Activated CD8-positive, alpha-beta memory T cell treated with anti-CD3 and anti-CD28 coated beads for 24 hours (primary cell): ENCODE measurements around the gene AUH.
"Not testable (repeated sequence)": the region's sequence is repeated elsewhere in the genome, so short reads cannot be mapped to it uniquely, and the experiment has no call there.

ENCODE experiments used
- DNase-seq: peaks from one replicate; pipeline ENCODE4 v3.0.0-alpha.2; 2020

Gene AUH

DNA sequence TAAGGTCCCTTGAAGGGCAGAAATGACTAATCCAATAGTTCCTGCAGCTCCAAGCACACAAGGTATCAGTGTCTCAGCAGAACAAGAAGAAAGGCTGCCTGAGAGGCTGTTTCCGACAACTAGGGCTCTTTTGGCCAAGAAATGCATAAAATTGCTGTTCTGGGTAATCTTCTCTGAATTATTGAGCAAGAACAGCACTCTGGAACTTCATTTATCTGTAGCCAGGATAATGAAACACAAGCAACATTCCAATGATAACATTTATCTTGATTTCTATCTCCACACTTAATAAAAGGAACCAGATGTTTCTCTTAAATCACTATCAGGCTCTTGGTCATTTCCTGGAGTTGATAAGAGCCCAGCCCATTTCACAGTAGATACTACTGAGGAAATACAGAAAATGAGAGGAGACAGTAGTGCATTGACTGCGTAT lies 17.0 kb upstream of the AUH start:
- no peak for DNase-seq

DNA sequence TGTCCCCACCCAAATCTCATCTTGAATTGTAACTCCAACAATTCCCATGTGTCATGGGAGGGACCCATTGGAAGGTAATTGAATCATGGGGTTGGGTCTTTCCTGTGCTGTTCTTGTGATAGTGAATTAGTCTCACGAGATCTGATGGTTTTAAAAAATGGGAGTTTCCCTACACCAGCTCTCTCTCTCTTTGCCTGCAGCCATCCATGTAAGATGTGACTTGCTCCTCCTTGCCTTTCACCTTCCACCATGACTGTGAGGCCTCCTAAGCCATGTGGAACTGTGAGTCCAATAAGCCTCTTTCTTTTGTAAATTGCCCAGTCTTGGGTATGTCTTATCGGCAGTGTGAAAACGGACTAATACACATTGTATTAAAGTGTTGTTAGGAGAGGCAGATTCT lies 16.3 kb upstream of the AUH start:
- not testable (repeated sequence) for DNase-seq

DNA sequence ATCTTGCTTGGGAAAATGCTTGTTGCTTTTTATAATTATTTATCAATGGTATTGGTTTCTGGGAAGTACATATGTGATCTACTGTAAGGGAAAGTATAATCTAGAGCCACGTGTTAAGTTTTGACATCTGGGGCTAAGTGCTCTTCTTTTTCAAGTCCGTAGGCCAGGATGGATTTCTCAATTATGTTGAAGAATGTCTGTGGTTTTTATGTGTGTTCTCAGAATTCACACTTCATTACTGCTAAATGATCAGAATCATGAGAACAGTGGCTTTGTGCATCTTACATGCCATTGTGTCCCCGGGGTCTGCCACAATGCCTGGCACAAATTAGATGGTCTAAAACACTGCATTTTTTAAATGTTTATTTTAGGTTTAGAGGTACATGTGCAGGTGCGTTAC lies 14.5 kb upstream of the AUH start:
- DNase-seq, result no peak

DNA sequence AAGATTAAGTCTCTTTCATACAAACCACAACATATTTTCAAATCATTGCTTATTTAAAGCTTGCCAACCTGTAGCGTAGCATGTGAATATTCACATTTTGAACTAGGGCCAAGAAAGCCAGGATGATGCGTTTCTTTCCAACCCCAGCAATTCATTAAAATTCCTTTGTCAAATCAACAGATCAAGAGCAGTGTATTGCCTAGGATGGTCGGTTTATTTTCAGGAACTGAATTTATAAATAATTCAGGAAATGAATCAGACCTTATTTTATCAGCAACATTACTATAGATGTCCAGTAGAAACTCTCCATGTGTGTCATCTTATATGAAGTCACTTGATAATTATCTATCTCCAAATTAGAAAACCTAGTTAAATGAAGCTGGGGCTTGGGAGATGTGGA lies 13.2 kb upstream of the AUH start:
- DNase-seq, result no peak

DNA sequence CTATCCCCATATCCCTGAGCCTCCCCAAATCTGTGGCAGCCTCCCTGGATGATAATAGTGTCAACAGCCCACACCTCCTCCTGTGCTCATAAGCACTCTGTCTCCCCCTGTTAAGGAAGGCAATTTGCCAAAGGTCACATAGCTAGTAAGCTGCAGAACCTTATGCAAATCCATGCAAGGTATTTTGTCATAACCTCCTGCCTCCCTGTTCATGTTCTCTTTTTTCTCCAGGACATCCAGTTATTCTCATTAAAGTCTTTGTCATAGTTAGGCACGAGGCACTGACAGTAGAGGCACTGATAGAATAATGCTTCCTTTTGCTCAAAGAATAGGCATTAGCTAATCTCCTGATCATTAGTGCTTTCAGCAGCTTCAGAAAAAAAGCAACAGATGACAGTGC lies 10.2 kb upstream of the AUH start:
- no peak for DNase-seq

DNA sequence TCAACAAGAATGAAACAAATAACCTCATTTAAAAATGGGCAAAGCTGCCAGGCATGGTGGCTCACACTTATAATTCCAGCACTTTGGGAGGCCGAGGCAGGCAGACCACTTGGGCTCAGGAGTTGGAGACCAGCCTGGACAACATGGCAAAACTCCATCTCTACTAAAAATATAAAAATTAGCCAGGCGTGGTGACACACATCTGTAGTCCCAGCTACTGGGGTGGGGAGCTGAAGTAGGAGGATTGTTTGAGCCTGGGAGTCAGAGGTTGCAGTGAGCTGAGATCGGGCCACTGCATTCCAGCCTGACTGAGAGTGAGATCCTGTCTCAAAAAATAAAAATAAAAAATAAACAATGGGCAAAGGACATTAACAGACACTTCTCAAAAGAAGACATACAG lies 8.3 kb upstream of the AUH start:
- not testable (repeated sequence) for DNase-seq

DNA sequence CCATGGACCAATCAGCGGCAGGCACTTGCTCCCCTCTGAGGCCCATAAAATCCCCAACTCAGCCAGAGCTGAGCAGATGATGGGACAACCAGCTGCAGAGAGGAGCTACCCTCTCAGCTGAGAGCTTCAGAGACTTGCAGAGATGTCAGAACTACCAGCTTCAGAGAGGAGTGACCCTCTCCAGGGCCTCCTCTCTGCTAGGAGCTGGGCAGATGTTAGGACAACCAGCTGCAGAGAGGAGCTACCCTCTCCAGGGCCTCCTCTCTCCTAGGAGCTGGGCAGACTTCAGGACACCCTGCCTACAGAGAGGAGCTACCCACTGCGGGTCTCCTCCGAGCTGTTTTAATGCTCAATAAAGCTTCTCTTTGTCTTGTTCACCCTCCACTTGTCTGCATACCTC lies 3.0 kb upstream of the AUH start:
- no peak for DNase-seq

DNA sequence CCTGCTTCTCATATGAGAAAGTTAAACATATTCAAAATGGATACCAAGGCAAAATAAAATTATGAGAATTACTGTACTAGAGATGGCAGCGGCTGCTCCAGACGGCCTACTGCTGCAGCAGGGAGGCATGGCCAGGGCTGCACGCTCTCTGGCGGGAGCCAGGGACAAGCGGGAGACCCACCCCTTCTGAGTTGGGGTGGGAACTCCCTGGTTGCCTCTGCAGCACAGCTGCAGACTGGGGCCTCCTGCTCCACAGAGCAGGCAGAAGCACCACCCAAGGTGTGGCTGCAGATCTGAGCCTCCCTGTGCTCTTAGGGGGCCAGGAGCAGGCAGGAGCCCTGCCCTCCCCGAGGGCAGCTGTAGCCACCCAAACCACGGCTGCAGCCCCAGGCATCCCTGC lies 2.3 kb upstream of the AUH start:
- no peak for DNase-seq

DNA sequence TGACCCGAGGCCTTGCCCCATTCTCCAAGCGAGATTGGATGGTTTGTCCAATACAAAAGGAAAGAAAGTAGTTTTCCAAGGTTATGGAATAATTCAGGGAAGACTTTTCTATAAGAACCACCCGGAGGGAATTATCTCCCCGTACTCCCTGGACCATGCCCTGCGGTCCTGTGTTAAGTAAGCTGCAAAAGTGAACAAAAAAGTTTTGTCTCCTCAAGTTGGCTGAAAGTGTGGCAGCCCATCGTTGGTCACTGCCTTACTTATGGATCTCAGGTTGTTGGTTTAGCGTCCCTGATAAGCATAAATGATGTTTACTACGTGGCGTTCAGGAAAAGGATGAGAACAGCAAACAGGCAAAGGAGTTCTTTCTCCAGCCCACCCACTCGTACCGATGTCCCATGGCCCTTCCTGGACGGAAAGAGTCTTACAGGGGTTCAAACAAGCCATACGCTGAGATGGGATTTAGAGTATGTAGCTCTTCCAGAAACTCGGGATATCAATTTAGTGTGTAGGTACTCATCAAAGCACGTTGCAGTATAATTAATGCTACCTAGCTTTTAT lies 413 bp upstream of the AUH start:
- peak; percentile 63 for DNase-seq

DNA sequence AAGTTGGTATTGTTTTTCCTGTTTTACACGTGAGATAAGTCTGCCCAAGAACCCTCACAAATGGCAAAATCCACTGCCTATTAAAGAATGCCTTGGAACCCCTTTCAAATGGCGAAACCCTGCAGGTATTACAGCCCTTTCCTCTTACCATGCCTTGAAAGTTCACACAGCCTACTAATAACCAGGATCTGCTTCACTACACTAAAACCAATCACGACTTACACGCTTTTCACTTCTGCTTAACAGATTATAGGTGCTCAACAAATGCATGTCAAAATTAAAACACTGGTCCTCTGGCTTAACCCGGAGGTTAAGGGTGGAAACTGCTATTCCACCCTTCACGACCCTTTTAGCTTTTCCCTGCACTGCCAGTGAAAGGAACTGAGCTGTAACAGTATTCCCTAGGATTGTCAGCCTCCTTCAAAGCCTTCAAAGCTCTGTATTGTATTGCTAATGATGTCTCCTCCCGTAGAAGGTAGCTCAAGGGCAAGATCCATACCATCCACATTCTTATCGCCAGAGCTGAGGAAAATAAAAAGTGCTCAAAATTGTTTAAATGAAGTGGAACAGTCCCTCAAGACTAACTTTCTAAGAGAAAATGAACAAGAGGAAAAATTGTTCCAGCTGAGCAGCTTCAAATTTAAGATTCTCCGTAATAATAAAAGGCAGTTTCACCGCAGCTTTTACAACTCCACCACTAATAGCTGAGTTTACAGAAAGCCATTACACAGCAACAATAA lies 997 bp downstream of the AUH start:
- DNase-seq, result no peak

DNA sequence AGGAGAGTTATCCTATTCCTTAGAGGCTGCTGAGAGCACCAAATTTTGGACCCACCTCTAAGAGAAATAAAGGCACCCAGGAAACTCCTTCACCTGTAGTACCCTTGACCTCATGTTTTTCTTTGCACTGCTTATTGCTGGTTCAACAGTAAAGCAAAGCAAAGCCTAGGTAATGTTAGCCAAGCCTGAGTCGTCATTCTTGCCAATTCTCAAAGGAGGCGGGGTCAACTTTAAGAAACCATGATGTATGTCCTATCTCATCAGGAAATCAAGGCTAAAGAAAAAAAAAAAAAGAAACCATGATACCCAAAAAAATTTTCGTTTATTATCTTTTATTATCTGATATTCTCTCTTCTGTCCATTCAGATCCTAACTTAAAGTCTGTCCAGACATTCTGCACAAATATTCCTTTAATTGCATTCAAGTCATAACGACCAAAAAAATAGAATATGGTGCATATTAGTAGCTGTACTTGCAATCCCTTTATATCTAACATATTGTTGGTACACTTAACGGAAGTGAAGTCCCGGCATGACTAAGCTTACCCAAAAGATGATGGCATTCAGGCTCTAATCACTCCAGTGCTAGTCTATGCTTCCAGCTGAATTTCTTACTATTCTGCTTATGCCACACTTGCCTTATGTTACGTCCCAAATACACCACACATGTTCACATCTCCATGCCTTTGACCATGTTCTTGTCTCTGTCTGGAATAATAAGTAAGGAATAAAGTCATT lies 1.8 kb downstream of the AUH start:
- no peak for DNase-seq

DNA sequence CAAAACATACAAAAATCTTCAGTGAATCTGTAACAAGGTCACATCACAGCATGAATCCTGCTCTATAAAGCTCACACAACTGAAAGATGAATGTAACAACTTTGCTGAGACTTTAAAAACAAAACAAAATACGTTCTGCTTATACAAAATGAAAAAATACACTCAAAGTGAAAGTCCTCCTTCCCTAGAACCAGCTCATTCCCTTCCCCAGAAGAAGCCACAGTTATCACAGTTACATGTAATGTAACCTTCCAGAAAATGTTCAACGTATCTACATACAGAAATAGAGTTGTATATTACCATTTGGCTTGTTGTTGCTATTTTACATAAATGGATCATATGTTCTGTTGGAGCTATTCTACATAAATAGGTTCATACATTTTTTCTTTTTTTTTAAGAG lies 2.6 kb downstream of the AUH start:
- DNase-seq, result no peak

DNA sequence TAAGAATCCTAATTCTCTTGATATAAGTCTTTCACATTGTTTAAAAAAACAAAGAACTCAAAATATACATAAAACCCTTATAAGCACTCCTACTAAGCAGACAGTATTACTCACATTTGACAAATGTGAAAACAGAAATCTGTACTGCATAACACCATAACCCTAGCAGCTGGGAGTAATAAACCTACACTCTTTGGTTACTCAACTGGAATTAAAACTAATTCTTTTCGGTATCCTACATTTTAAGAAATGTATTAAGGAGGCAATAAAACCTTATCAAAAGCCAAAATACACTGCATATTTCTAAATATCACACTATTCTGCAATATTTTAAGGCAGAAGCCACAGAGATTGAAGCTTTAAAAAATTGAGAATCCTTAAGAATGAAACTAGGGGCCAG lies 6.8 kb downstream of the AUH start:
- DNase-seq, result no peak

DNA sequence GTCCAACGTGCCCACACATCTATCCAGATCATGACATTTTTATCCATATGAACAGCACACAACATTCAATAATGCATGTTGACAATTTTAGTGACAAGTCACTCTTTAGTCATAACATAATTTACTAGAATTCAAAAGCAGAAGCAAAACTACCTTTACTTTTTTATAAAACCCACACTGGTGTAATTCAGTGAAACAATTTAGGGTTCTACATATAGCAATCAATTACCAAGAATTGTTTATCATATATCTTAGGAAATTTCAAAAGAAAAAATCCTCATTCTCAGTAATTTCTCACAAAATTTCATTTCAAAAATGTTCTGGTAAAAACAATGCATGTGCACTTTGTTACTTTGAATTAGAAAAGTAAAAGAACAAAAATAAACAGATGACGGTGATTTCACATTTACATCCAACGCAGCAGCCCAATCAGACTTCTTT lies 12.6 kb downstream of the AUH start:
- DNase-seq, result no peak

DNA sequence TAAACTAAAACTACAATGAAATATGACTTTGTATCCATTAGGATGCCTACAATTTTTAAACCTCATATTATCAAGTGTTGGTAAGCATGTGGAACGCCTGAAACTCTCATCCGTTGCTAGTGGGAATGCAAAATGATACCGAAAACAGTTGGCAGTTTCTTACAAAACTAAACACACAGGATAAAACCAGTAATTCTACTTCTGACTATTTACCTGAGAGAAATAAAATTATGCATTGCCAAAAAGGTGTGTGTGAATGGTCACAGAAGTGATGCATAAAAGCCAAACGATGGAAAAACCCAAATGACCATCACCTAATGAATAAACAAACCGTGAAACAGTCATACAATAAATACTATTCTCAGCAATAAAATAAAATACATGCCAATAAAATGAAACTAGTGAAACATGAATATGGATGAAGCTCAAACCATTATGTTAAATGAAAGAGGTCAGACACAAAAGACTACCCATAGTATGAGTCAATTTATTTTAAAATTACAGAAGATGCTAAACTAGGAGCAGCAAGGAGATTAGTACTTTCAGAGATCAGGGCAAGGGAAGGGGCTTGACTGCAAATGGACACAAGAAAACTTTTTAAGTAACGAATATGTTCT lies 13.4 kb downstream of the AUH start:
- no peak for DNase-seq

DNA sequence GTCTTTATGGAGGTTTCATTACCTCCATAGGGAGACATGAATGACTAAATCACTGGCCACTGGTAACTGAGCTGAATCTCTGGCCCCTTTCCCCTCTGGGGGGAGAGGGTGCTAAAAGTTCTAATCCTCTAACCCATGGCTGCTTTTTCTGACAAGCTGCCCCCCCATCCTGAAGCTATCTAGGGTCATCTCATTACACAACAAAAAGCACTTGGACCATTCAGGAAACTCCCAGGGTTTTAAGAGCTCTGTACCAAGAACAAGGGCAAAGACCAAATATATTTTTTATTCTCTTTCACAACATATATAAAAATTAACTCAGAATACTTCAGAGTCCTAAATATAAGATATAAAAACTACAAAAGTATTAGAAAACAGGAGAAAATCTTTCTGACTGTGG lies 14.3 kb downstream of the AUH start:
- no peak for DNase-seq

DNA sequence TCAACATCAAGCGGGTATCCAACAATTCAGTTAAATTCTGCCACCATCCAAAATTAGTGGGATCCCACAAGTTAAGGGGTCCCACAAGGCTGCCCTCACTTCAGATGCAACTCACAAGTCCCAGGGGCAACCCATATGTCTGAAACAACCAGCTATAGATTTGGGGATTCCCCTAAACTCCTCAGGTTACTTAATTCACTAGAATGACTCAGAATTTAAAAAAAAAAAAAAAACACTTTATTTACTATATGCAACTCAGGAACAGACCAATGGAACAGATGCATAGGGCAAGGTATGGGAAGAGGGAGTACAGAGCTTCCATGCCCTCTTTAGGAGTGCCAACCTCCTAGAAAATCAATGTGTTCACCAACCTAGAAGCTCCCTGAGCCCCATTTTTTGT lies 15.1 kb downstream of the AUH start:
- DNase-seq, result no peak

DNA sequence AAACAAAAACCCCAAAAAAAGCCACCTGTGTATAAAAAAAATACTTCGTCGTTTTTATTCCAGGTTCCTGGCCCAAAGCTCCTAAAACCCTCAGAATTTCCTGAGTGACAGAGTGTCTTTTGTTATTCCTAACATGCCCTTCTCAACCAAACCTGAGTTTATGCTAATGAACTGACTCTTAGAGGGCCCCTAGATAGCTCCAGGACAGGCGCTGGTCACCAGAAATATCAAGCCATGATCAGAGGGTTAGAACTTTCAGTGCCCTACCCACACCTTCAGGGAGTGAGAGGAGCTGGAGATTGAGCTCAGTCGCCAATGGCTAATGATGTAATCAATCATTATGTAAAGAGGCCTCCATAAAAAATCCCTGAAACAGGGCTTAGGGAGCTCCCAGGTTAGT lies 15.7 kb downstream of the AUH start:
- DNase-seq, result no peak

DNA sequence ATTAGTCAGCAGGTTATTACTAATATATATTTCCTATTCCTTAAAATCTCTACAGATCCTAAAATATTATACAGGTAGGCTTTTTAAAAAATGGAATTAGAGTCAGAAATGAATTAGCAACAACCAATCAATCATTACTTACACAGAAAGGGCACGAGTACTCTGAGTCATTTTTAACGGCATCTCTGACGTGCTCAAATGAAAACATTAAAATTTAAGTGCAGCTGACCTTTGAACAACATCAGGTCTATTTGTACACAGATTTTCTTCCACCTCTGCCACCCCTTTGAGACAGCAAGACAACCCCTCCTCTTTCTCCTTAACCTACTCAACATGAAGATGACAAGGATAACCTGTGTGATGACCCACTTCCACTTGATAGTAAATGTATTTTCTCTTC lies 19.1 kb downstream of the AUH start:
- DNase-seq, result no peak

DNA sequence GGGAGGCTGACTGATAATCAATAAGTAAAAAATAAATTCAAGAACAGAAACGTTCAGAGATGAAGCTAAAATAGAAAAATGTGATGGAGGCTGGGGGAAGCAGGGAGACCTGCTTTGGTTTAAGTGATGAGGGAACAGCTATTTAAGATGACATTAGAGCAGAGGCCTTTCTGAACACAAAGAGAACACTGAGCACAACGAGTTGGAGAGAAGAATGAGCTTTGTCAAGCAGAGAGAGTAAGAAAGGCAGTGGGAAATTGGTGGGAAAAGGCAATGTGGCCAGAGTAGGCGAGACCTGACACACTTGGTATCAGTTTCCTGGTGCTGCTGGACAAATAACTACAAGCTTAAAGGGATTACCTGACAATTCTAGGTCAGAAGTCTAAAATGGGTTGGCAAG lies 20.0 kb downstream of the AUH start:
- DNase-seq, result no peak

DNA sequence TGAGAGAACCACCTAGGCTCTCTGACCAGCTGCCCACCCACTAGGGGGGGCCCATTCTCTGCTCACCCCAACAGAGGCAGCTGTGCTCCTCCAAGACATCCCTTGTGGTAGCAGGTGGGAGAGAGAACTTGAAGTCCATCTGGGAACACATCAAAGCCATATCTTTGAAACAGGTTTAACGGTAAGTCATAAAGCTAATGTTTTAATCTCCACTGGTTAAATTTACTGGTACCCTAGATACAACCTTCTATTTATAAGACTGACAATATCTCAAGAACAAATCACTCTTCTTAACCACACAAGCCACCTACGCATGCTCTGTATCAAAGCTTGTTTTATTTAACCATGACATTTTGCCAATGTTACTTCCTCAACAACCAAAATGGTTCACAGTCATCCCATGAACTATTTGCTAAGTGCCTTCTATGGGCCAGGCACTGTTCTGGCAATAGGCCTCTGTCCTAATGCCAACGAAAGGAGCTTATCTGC lies 20.4 kb downstream of the AUH start:
- DNase-seq, result no peak

DNA sequence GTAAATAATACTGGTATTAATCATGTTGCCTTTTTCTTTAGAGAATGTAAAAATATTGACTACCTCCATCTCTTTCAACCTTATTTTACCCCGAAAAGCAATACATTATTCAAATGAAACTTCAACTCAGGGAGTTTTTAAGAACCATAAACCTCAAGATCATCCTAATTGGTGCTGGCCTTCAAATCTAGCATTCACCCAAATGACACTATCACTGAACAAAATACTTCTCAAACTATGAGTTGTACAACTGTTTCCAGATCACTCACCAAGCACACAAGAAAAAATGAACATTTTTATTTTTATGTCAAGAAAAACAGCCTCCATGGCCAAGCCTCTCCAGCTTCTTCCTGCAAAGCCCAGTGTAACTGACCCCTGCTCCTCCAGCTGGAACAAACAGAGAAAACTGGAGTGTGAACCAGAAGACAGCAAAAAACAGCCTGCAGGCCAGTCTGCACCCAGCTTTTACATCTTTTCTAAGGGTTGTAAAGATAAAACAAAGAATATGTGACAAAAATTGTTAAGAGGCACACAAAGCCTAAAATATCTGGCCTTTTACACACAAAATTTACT lies 21.2 kb downstream of the AUH start:
- DNase-seq, result no peak

DNA sequence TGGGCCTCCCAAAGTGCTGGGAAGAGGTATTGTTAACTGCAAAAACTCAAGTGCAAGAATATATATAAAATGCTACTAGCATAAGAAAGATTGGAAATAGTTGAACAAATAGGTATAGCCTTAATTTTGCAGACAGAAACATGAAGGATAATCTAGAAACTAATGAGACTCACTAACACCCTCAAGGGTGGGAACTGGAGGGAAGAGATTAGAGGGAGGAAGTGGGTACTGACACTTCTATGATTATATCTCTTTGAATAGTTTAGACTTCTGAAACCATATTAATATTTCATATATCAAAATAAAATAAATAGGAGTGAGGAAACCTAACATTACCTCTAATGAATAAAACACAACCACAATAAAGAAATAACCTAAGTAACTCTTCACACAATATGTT lies 23.0 kb downstream of the AUH start:
- no peak for DNase-seq
